Ishikawa (cell line): Measurements from ENCODE around the gene TAF6L.

Experiments used
- CEBPB ChIP-seq: IDR thresholded peaks from 2 replicates; pipeline ENCODE4 v1.6.1; 2012
- CREB1 ChIP-seq: IDR thresholded peaks from 2 replicates; pipeline ENCODE4 v1.6.1; 2012; ENCODE audit warnings: low read depth
- EGR1 ChIP-seq: IDR thresholded peaks from 2 replicates; pipeline ENCODE4 v1.6.1; 2012
- EP300 ChIP-seq: IDR thresholded peaks from 2 replicates; pipeline ENCODE4 v1.6.1; 2012; ENCODE audit warnings: borderline replicate concordance
- FOXM1 ChIP-seq: IDR thresholded peaks from 2 replicates; pipeline ENCODE4 v1.6.1; 2012; ENCODE audit warnings: low read depth, borderline replicate concordance
- MAX ChIP-seq: IDR thresholded peaks from 2 replicates; pipeline ENCODE4 v1.6.1; 2012
- NFIC ChIP-seq: IDR thresholded peaks from 2 replicates; pipeline ENCODE4 v1.6.1; 2012
- RAD21 ChIP-seq: IDR thresholded peaks from 2 replicates; pipeline ENCODE4 v1.6.1; 2012; ENCODE audit warnings: low read depth
- REST ChIP-seq: IDR thresholded peaks from 2 replicates; pipeline ENCODE4 v1.6.1; 2012; ENCODE audit warnings: low read depth, mild to moderate bottlenecking
- TAF1 ChIP-seq: IDR thresholded peaks from 2 replicates; pipeline ENCODE4 v1.6.1; 2012; ENCODE audit warnings: low read depth, mild to moderate bottlenecking
- TCF12 ChIP-seq: IDR thresholded peaks from 2 replicates; pipeline ENCODE4 v1.6.1; 2012; ENCODE audit warnings: low read depth
- TEAD4 ChIP-seq: IDR thresholded peaks from 2 replicates; pipeline ENCODE4 v1.6.1; 2012
- USF1 ChIP-seq: IDR thresholded peaks from 2 replicates; pipeline ENCODE4 v1.6.1; 2012
- YY1 ChIP-seq: IDR thresholded peaks from 2 replicates; pipeline ENCODE4 v1.6.1; 2012; ENCODE audit warnings: low read depth
- ZBTB7A ChIP-seq: IDR thresholded peaks from 2 replicates; pipeline ENCODE4 v1.6.1; 2012; ENCODE audit warnings: low read depth

The TAF6L gene

GRCh38 chr11:62805961-62806441 lies 34.8 kb downstream of the TAF6L start:
- TF ChIP-seq NFIC (no peak), CREB1 (no peak)

- TF ChIP-seq MAX (no peak), USF1 (no peak), TAF1 (no peak), FOXM1 (no peak), TCF12 (no peak), RAD21 (no peak), CREB1 (no peak), YY1 (no peak), EP300 (no peak), TEAD4 (no peak), CEBPB (no peak), NFIC (no peak), REST (no peak), EGR1 (no peak), ZBTB7A (no peak)
Observed at GRCh38 chr11:62806611-62807121, 35.5 kb downstream of the TAF6L start.

GRCh38 chr11:62810748-62811147 lies 39.6 kb downstream of the TAF6L start:
- no peak for TF ChIP-seq TCF12
- TF ChIP-seq NFIC = peak; percentile 13; the same call in 1 of the 2 replicates

GRCh38 chr11:62811659-62812058 lies 40.5 kb downstream of the TAF6L start:
- TF ChIP-seq TEAD4 (no peak), TCF12 (no peak), CEBPB (no peak), YY1 (no peak), NFIC (no peak), EP300 (no peak), RAD21 (no peak)

- no peak for TF ChIP-seq EP300
- TF ChIP-seq USF1 = no peak
- no peak for TF ChIP-seq MAX
- TF ChIP-seq EGR1 = no peak
- TF ChIP-seq ZBTB7A = no peak
- no peak for TF ChIP-seq REST
- no peak for TF ChIP-seq YY1
- no peak for TF ChIP-seq RAD21
- TF ChIP-seq CEBPB = no peak
- no peak for TF ChIP-seq TAF1
- no peak for TF ChIP-seq FOXM1
- no peak for TF ChIP-seq NFIC
- TF ChIP-seq TCF12 = no peak
Observed at GRCh38 chr11:62816557-62816956, 45.4 kb downstream of the TAF6L start.

- TF ChIP-seq MAX = no peak
- no peak for TF ChIP-seq EP300
- no peak for TF ChIP-seq YY1
- no peak for TF ChIP-seq CREB1
Observed at GRCh38 chr11:62817129-62817528, 45.9 kb downstream of the TAF6L start.

GRCh38 chr11:62823677-62824076 lies 52.5 kb downstream of the TAF6L start:
- TF ChIP-seq TEAD4 (no peak), EP300 (no peak), REST (no peak), CREB1 (no peak), CEBPB (no peak), FOXM1 (no peak), MAX (no peak), TCF12 (no peak), YY1 (no peak), EGR1 (no peak), RAD21 (no peak), USF1 (no peak)
